NCI-H1694 (cell line): ENCODE measurements around the gene ABCC9.
"Not testable (repeated sequence)": the region's sequence is repeated elsewhere in the genome, so short reads cannot be mapped to it uniquely, and the experiment has no call there.

Experiments used
- DNase-seq: peaks from one replicate; lab custom pipeline; 2025; lab: John Stamatoyannopoulos, UW

Gene ABCC9

GRCh38 chr12:21933656-21934055 is 7.6 kb downstream of the ABCC9 start:
- DNase-seq = no peak

- DNase-seq = not testable (repeated sequence)
Observed at GRCh38 chr12:21929972-21930371, 11.3 kb downstream of the ABCC9 start.

GRCh38 chr12:21925296-21925913 is 15.8 kb downstream of the ABCC9 start:
- DNase-seq = no peak

DNA sequence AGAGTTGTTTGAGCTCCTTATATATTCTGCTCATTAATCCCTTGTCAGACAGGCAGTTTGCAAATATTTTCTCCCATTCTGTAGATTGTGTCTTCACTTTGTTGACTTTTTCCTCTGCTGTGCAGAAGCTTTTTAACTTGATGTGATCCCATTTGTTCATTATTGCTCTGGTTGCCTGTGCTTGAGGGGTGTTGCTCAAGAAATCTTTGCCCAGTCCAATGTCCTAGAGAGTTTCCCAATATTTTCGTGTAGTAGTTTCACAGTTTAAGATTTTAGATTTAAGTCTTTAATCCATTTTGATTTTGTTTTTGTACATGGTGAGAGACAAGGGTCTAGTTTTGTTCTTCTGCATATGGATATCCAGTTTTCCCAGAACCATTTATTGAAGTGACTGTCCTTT is 19.8 kb downstream of the ABCC9 start:
- no peak for DNase-seq

- no peak for DNase-seq
Observed at GRCh38 chr12:21918456-21918855, 22.8 kb downstream of the ABCC9 start.

DNA sequence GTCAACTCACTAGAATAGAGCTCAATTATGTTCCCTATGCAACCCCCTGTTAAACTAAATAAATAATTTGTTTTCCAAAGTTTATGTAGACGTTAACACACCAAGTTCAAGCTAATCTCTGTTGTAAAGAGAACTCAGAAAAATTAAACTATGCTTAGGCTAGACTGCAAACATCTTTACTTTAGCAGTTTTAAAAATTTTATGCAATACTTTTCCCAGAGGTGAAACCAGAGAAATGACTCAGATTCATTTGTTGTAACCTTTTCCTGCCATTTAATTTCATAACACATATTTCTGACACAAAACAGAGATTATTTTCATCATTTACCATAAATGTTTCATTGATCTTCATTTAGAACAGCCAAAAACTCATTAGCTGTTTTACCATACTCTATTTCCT is 27.4 kb downstream of the ABCC9 start:
- DNase-seq = no peak

DNA sequence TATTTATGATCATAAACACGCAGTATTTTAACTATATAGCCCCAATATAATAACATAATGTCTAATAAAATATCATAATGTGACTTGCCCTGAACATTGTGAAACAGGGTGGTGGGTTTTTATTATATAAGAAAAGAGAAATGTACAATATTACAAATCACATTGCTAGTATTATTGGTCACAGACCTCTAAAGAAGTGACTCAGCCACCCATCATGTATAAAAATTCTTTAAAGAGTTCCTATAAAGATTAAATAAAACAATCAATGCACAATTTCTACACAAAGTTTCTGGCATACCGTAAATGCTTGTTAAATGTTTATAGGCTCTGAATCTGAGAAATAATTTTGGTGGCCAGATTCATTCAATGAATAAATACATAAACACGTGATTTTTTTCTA is 28.9 kb downstream of the ABCC9 start:
- no peak for DNase-seq

DNA sequence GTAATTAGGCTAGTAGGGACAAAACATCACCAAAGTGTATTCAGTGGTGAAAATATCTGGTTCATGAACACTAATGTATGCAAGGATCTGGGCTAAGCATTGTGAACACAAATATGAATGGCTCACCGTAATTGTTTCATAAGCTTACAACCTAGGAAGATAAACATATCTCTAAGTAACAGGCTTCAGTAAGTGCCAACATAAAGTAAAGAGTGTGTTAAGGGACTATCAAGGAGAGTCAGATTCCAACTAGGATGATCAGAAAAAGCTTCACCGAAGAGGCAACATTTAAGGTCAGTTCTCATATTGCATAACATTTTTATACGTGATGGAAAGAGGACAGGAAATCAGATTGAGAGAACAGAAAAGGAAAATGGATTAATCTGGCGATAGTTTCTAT is 29.4 kb downstream of the ABCC9 start:
- DNase-seq = no peak

- DNase-seq = no peak
Observed at GRCh38 chr12:21910657-21911056, 30.6 kb downstream of the ABCC9 start.

DNA sequence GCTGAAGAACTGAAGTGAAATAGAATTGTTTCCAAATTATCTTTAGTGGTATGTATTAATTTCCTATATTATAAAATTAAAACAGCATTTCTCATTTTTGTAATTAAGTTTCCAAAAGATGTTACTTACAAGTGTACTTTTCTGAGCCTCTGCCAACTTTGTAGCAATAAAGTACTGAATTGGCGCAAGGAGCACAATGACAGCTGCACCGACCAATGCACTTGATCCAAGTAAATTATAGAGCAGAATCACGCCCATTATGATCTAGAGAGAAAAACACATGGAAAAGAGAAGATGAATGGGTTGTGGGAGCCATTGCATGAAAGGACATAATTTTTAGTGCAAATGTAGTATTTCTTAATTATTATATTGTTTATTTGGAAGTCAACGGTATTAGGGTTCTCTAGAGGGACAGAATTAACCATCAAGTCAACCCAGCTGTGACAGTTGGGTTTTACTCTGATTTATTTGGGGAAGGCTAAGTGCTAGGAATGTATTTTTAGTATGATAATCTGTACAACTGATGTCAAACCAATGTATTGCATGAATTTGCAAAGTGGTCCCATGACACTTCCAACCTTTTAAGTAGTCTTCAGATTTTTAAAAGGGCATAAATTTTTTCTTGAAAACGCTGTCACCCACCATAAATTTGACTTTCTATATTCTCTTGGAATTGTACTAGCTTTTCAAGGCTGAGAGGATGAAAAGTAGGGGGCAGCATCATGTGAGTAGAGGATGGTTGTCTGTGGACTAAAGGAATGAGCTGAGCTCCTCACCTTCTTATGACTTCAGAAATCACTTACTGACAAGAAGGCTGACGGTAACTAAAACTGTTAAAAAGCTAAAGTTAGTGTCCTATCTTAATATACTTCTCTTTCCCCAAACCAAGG is 33.0 kb downstream of the ABCC9 start:
- DNase-seq = no peak

DNA sequence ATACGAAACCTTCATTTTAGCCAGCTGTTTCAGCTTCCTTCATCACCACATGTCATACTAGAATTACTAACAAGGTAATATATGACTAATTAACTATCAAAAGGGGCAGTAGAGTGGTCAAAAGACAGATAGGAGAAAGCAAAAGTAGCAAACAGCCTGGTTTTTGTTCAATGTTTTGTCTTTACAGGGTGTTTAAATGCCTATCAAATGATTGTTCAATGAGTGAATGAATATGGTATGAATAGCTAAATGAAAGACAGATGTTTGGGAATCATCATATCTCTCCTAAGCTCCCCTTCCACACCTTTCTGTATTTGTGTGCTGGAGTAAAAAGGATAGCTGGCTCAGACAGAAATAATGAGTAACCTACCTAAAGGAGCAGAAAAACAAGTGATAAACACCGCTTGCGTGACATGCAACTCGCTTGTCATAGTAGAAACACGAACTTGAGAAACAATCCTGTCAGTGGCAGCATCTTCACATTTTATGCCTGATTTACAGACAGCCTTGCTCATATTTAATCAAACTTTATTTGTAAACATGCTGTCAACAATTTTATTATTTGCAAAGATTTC is 34.2 kb downstream of the ABCC9 start:
- no peak for DNase-seq

GRCh38 chr12:21899532-21899931 is 41.7 kb downstream of the ABCC9 start:
- not testable (repeated sequence) for DNase-seq

DNA sequence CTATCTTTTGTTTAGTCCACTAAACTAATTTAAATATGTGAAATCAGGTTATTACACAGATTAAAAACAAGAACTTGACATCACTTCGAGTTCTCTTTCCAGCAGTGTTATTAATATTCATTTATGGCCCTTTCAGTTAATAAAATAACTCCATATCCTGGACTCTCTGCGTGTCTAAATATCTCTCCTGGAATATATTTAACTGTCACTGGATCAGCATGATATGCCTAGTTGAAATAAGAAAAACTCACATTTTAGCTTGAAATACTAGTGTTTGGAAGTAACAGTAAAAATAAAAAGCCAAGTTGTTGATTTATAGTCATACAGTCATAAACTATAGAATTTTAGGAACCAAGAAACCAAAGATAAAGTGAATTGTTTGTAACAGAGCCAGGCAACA is 45.6 kb downstream of the ABCC9 start:
- no peak for DNase-seq

DNA sequence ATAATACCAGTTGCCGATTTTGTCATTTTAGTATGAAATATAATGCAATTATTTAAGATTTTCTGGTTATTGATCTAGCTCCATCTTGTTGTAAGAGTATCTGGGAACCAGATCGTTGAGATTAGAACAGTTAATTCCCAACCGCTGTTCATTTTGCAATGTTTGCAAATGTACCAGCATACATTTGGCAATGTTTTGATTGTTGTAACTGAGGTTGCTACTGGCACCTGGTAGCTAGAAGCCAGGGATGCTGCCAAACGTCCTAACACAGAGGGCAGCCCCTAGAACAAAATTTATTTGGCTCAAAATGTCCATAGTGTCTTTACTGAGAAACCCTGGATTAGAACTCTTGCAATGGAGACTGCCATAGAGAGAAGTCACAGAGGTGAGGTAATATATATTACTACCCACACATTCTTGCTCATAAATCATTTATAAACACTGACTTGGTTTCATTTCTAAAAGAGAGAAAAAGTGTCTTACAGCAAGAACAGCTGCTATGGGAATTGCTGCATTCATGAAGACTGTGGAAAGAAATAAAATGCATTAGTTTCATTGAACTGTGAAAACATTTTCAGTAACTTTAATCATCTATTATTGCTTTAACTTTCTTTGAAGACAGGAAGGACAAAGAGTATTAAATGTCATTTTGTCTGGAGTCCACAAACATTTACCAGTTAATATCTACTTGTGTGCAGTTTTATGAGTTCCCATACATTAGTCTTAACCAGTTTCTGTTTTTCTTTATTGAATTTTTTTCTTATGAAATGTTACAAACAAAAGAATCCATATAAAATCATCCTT is 46.2 kb downstream of the ABCC9 start:
- DNase-seq = no peak

- DNase-seq = no peak
Observed at GRCh38 chr12:21893924-21894323, 47.3 kb downstream of the ABCC9 start.

DNA sequence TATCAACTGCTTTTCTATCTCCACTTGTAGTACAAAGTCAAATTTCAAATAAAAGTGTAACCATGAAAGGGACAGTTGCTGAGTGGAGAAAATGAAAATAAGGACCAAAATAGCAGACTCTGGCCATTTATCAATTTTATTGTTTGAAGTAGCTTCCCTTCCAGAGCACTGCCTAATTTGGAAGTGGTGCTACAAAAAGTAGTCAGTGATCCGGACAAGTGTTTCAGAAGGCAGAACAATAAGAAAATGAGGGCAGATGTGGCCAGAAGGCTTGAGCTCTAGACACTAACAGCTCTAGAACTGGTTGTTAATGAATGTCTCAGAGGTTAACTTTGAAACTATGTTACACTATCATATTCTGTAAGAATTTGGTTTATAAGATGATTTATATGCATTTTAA is 48.9 kb downstream of the ABCC9 start:
- no peak for DNase-seq

GRCh38 chr12:21891751-21892217 is 49.4 kb downstream of the ABCC9 start:
- no peak for DNase-seq

DNA sequence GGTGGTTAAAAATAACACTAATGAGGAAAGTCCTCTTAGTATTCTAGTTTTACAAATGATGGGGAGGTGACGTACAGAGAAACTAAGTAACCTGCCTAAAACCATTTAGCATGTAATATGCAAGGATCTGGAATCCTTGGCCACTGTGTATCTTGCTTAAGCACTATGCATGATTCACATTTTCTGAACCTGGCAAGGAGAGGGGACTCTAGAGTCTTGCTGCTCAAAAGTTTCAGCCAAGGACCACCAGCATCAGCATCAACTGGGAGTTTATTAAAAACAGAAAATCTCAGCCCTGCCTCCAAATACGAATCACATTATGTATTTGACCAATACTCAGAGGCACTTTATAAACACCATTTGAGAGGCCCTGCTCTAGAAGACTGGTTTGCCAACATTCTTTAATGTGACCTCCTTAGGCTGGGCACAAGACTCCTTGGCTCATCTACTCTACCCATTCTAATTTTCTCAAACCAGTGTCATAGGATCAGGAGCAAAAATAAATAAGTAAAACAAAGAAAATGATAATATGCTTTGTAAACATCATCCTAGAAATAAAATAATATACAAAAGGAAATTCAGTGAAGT is 52.9 kb downstream of the ABCC9 start:
- DNase-seq = no peak

- no peak for DNase-seq
Observed at GRCh38 chr12:21884936-21885335, 56.3 kb downstream of the ABCC9 start.

GRCh38 chr12:21882635-21883034 is 58.6 kb downstream of the ABCC9 start:
- DNase-seq = no peak

- no peak for DNase-seq
Observed at GRCh38 chr12:21881965-21882364, 59.3 kb downstream of the ABCC9 start.

DNA sequence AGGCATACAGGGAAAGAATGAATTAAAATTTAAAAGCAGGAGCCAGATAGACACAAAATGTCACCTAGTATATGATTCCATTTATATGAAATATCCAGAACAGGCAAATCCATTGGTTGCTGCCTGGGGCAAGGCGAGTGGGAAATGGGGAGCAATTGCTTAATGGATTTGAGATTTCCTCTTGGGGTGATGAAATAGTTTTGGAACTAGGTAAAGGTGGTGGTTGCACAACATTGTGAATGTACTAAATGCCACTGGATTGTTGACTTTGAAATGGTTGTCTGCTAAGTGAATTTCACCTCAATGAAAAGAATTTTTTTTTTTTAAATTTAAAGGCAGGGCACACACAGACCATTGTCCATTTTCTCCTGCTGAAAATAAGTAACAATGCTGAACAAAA is 61.9 kb downstream of the ABCC9 start:
- no peak for DNase-seq
